HG03025 (cell line): ENCODE data around the gene CAPG.

Experiments
- ATAC-seq: cut with Tn5 transposase; IDR thresholded peaks from one replicate; pipeline ENCODE4 v1.9.1; 2021; ENCODE audit warnings: mild to moderate bottlenecking, moderate library complexity; ENCODE audit not compliant: unreplicated experiment, low FRiP score

The CAPG gene

GRCh38 chr2:85439025-85439472 is 28.9 kb upstream of the CAPG start:
- ATAC-seq, result no peak

- ATAC-seq, result peak; percentile 3
Measured at GRCh38 chr2:85438201-85439024, 28.2 kb upstream of the CAPG start.

- peak; percentile 48 for ATAC-seq
Measured at GRCh38 chr2:85437488-85438200, 27.5 kb upstream of the CAPG start.

- no peak for ATAC-seq
Measured at GRCh38 chr2:85436836-85437487, 26.8 kb upstream of the CAPG start.

GRCh38 chr2:85435981-85436835 is 26.0 kb upstream of the CAPG start:
- ATAC-seq, result no peak

- ATAC-seq, result no peak
Measured at GRCh38 chr2:85435220-85435958, 25.2 kb upstream of the CAPG start.

- no peak for ATAC-seq
Measured at GRCh38 chr2:85434696-85435095, 24.5 kb upstream of the CAPG start.

GRCh38 chr2:85433511-85434089 is 23.4 kb upstream of the CAPG start:
- no peak for ATAC-seq

- no peak for ATAC-seq
Measured at GRCh38 chr2:85431570-85432205, 21.5 kb upstream of the CAPG start.

GRCh38 chr2:85430752-85431569 is 20.8 kb upstream of the CAPG start:
- ATAC-seq, result no peak

- ATAC-seq, result no peak
Measured at GRCh38 chr2:85429924-85430289, 19.7 kb upstream of the CAPG start.

- ATAC-seq, result no peak
Measured at GRCh38 chr2:85429213-85429923, 19.2 kb upstream of the CAPG start.

- no peak for ATAC-seq
Measured at GRCh38 chr2:85428343-85428881, 18.2 kb upstream of the CAPG start.

GRCh38 chr2:85427300-85427835 is 17.2 kb upstream of the CAPG start:
- ATAC-seq, result no peak

GRCh38 chr2:85425588-85425987 is 15.4 kb upstream of the CAPG start:
- ATAC-seq, result no peak

- no peak for ATAC-seq
Measured at GRCh38 chr2:85423525-85423924, 13.4 kb upstream of the CAPG start.

GRCh38 chr2:85422072-85422457 is 11.9 kb upstream of the CAPG start:
- no peak for ATAC-seq
